ENCODE data around the gene ZDHHC21.

DNA sequence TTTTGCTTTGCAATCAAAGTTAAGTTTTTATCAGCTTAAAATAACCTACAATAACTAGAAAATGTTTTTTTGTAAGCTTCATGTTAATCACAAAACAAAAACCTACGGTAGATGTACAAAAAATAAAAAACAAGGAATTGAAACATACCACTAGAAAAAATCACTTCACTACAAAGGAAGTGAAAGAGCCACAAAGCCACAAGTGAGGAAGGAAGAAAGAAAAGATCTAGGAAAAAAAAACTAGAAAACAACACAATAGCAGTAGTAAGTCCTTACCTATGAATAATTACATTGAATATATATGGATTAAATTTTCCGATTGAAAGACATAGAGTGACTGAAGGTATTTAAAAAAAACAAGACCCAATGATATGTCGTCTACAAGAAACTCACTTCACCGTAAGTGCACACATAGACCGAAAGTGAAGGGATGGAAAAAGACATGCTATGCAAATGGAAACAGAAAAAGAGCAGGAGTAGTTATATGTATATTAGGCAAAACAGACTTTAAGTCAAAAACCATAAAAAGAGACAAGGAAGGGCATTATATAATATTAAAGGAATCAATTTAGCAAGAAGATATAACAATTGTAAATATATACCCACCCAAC, 13.4 kb upstream of the ZDHHC21 start:
- TF ChIP-seq POLR2A (IDR thresholded peaks at IDR 0.05) (no peak), CTCF (IDR thresholded peaks at IDR 0.05) (no peak)
